Transverse colon (tissue), 4 donors: ENCODE data around the gene FAM13C.

Source experiments
- POLR2AphosphoS5 ChIP-seq, 3 donors: sonication (generic); formaldehyde crosslinking; IDR thresholded peaks; one replicate each; pipeline ENCODE4 v1.6.1; 2016; ENCODE audit warnings: antibody characterized with exemption in 3 of 3
- TF ChIP-seq, protein P1 (sequence below), 5 experiments: fragments of 200-600 bp in 3 of 5; fragments of 450-650 bp in 2 of 5; sonication (generic) in 3 of 5; IDR thresholded peaks; 1 replicate in 2 of 5; 2 replicates in 3 of 5; pipeline ENCODE4 v1.5.1; 2016 to 2017; ENCODE audit warnings: antibody characterized with exemption in 5 of 5, inconsistent platforms in 3 of 5, mild to moderate bottlenecking in 2 of 5, moderate library complexity in 1 of 5

DNA sequence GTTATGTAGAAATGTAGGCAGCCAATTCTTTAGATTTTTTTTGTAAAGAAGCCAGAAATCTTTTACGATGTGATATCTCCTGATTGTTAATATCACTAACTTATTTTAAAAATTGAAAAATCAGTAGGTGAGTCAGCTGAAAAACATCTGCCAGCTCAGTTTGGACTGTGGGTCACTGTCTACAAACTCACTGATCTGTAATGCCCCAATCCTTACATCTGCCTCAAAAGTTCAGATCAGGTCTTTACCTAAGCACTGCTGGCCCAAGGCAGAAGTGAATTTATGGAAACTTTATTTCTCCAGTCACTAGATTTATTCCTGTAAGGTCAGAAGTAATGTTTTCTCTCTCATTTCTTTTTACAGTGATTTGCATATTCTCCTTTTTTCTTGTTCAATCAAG is 31.0 kb upstream of the FAM13C start:
- TF ChIP-seq POLR2AphosphoS5 (IDR thresholded peaks at IDR 0.05) = no peak
- TF ChIP-seq, protein P1, sequence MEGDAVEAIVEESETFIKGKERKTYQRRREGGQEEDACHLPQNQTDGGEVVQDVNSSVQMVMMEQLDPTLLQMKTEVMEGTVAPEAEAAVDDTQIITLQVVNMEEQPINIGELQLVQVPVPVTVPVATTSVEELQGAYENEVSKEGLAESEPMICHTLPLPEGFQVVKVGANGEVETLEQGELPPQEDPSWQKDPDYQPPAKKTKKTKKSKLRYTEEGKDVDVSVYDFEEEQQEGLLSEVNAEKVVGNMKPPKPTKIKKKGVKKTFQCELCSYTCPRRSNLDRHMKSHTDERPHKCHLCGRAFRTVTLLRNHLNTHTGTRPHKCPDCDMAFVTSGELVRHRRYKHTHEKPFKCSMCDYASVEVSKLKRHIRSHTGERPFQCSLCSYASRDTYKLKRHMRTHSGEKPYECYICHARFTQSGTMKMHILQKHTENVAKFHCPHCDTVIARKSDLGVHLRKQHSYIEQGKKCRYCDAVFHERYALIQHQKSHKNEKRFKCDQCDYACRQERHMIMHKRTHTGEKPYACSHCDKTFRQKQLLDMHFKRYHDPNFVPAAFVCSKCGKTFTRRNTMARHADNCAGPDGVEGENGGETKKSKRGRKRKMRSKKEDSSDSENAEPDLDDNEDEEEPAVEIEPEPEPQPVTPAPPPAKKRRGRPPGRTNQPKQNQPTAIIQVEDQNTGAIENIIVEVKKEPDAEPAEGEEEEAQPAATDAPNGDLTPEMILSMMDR (IDR thresholded peaks at IDR 0.05) = no peak
